KG1 (cell line): ENCODE results near the gene NUP210.

ENCODE experiments used
- DNase-seq: peaks from one replicate; lab custom pipeline; 2025; lab: John Stamatoyannopoulos, UW

NUP210 gene

GRCh38 chr3:13375464-13375863 is 44.7 kb downstream of the NUP210 start:
- no peak for DNase-seq

DNA sequence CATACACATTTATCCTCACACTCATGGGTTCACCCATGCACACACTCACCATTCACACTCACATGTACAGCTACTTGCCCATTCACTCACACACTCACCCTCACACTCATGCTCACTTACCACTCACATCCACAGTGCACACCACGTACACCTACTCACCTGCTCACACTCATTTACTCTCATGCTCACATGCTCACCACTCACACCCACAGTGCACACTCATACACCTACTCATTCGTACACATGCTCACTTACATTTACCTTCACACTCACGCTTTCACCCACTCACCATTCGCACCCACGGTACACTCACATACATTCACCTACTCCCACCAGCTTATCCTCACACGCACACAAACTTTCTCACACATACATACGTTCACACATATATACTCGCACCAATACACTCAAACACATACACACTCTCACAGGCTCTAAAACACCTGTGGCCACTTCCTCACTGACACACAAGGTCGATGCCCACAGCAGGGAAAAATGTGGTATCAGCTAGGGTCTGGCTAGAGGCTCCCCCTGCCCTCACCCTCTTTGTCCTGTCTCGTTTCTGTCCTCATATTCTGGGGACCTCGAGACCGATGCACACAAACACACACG is 46.0 kb downstream of the NUP210 start:
- DNase-seq = no peak

DNA sequence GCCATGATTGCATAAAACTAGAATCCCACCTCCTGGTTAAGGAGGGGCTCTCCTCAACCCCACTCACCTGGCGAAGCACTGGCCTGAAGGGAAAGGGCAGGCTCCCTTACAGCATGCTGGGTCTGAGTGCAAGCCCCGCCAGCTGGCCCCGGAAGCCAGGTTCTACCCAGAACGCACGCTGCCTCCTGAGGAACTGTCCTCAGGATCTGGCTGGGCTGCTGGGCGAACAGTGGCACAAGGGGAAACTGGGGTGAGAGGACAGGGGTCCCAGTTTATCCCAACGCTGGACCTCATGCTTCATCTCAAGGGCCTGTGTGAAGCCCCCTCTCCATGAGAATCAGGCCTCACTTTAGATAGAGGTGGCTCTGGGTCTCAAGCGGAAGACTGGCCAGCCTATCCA is 47.5 kb downstream of the NUP210 start:
- no peak for DNase-seq

DNA sequence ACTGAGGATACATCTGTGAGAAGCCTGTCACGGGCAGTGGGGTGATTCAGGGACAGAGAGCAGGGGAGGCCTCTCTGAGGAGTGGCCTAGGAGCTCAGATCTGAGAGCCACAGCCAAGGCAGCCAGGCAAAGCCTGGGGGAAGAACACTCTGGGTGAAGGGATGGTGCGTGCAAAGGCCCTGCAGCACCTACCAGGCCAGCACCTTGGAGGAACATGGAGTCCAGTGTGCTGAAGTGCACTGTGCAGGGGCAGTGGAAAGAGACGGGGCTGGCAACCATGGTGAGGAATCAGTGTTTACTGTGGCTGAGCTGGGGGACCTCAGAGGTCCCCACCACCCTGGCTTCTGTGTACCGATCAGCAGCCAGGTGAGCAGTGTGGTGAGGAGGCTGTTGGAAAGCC is 48.0 kb downstream of the NUP210 start:
- DNase-seq = no peak

- no peak for DNase-seq
Observed at GRCh38 chr3:13371100-13372075, 48.7 kb downstream of the NUP210 start.

- no peak for DNase-seq
Observed at GRCh38 chr3:13370609-13371008, 49.5 kb downstream of the NUP210 start.

DNA sequence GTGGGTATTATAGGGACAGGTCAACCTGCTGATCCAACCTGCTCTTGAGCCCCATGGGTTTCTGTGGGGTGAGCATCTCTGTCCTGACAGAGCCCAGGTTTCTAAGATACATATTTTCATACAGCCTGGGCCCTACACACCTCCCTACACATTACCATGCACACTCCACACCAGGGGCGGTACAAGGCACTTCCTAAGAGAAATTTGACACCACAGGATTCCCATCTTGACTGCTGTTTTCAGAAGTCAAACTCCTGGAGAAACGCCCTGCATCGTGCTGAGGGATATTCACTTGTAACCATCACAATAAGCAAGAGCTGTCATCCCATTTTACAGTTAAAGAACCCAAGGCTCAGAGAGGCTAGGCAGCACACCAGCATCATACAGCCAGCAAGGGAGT is 50.1 kb downstream of the NUP210 start:
- DNase-seq = no peak

DNA sequence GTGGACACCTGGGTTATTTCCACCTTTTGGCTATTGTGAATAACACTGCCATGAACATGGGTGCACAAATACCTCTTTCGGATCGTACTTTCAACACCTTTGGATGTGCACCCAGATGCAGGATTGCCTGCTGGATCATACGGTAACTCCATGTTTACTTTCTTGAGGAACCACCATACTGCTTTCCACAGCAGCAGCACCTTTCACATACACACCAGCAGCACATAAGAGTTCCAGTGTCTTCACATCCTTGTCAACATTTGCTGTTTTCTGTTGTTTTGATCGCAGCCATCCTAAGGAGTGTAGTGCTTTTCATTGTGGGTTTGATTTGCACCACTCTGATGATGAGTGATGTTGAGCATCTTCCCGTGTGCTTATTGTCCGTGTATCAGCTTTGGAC is 51.3 kb downstream of the NUP210 start:
- DNase-seq = no peak

GRCh38 chr3:13367728-13368127 is 52.4 kb downstream of the NUP210 start:
- DNase-seq = no peak

- no peak for DNase-seq
Observed at GRCh38 chr3:13365390-13366379, 54.4 kb downstream of the NUP210 start.

DNA sequence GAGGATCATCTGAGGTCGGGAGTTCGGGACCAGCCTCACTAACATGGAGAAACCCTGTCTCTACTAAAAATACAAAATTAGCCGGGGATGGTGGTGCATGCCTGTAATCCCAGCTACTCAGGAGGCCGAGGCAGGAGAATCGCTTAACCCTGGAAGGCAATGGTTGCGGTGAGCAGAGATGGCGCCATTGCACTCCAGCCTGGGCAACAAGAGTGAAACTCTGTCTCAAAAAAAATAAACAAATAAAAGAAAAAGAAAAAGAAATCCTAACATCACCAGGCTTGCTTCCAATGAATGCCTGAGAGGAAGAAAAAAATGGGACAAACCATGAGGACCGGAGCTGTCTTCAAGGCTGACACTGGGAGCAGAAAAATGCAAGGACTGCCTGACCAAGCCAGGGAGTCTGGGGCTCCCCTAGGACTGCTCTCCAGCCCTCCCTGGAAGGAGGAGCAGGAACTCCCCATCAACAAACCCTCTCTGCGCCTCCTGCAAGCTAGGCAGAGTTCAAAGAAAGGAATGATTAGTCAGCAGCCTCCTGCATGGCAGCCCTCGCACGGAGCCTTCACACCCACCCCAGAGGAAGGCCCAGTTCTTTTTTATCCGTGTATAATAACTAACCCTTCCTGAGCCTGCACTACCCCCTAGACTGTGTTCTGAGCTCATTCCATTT is 55.4 kb downstream of the NUP210 start:
- no peak for DNase-seq

GRCh38 chr3:13362551-13362950 is 57.6 kb downstream of the NUP210 start:
- no peak for DNase-seq

DNA sequence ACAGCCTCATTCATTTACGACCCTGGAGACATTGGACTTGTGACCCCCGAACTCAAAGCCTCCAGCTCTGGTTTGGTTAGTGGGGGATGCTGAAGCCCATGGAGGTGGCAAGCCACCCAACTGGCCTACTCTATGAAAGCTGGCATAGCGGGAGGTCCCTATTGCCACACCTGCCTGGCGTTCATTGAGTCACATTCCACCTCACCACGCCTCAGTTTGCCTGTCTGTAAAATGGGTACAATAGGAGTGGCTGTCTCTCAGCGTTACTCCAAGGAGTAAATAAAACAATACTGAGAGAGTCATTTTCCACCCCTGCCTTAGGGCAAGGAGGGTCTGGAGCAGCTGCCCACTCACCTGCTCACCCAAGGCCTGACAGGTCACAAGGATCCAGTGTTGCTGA is 60.2 kb downstream of the NUP210 start:
- no peak for DNase-seq

- DNase-seq = no peak
Observed at GRCh38 chr3:13358643-13359042, 61.5 kb downstream of the NUP210 start.

- DNase-seq = no peak
Observed at GRCh38 chr3:13358051-13358450, 62.1 kb downstream of the NUP210 start.

- DNase-seq = no peak
Observed at GRCh38 chr3:13357074-13357473, 63.0 kb downstream of the NUP210 start.

DNA sequence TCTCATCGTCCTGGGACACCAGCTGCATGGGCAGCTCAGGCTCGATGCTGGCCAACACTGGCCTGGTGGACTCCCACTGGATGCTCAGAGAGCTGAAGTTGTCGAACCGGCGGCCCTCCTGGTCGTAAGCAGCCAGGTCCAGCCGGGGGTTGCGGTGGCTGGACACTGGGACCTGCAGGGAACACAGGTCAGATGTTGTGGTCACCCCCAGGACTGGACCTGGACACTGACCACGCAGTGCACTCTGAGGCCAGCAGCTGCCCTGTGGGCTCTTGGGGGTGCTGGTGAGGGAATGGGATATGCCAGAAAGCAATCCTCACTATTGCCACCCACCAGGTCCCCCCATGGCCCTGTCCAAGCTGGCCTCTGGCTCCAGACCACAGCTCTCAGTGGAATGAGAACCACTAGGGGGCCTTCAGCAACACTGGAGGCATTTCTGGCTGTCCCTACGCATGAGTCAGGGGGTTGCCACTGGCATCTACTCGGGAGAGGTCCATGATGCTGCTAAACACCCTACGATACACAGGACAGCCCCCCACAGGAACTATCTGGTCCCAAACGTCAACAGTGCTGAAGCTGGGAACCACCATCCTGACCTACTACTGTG is 66.1 kb downstream of the NUP210 start:
- DNase-seq = no peak

DNA sequence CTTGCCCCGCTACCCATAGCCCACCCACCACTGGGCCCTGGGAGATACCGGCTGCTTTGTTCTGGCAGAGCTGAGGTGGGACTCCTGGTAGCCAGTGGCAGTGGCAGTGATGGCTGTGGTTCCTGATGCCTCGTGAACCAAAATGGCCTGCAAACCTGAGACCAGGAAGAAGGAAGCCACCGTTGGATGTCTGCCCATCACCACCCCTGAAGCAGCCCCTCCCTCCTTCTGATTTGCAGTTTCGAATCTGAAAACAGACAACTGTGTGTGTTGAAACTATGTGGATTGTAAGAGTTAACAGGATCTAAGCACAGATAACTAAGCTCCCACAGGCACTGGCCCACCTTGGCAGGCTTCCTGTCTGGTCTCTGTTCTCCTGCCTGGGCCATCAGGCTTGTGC is 66.6 kb downstream of the NUP210 start:
- no peak for DNase-seq

DNA sequence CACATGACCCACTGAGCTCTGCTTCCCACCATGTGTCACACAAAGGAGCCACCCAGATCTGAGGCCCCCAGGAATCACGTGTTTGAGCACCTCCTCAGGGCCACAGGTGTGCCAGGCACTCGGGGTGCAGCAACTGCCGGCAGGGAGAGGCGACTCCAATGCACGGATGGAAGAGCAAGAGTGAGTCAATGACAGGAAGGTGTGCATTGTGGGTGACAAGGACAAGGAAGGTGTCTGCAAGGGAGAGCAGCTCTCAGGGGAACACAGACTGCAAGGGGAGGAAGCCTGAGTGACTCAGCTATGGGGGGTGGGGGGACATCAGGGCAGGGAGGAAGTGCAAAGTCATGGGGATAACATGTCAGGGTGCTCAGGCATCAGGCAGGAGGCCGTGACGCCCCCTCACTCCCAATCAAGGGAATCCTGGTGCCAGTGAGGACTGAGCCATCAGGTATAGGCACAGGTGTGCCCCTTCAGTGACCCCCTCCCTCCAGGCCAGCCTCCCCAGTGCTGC is 67.4 kb downstream of the NUP210 start:
- DNase-seq = no peak

DNA sequence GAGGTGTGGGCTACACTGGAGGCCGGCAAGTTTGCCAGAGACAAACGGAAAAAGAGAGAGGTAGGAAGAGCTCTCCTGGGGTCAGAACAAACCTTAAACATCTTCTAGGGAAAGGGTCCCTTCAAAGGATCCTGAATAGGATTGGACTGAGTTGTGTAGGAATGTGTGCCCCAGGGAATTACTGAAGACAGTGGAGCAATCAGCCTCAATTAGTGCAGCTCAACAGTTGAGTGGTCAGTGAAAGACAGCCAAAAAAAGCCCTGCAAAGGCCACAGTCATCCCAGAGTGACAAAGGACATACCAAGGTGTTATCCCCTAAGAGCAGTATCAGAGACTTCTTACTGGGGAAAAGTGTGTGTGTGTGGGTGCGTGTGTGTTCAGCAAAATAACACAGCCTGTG is 70.3 kb downstream of the NUP210 start:
- DNase-seq = no peak
